Posterior vena cava (tissue), 2 donors: Measurements from ENCODE around the gene GIPR. TPM values are rescaled to one million over a fixed set of nuclear protein-coding genes. Genes with fewer than 3 reads are reported as not detected.
"Not testable (repeated sequence)": the region's sequence is repeated elsewhere in the genome, so short reads cannot be mapped to it uniquely, and the experiment has no call there.

Source experiments
- DNase-seq: peaks from one replicate; pipeline ENCODE4 v3.0.0-alpha.2; 2020; ENCODE audit warnings: low spot score
- intact Hi-C, 2 donors: fragments of 100-400 bp; cut with DNase I; formaldehyde crosslinking; loops; one replicate each; pipeline versions ENCODE4 v1.14.1 to v1.14.2; 2022 to 2023
- total RNA-seq, 2 donors: library from RNA; stranded (reverse); fragmentation: NEBNext Ultra II Directional; extraction: Animal tissue kit (Norgen Biotek cat#: 25700); gene quantifications; one replicate each; pipeline ENCODE4 v1.2.1, GENCODE V29; 2021
- donor health status: DM: yes; HTN: yes; CAD: no.
- donor health status: DM: yes; HTN: yes; CAD: no.

The GIPR gene
- total RNA-seq, 2 donors from 2014 or later: 0.38 TPM; not detected in 1

GRCh38 chr19:45681391-45682015, 13.5 kb downstream of the GIPR start:
- DNase-seq: peak; percentile 93
- intact Hi-C loops: no loop called here

GRCh38 chr19:45682117-45682516, 14.1 kb downstream of the GIPR start:
- DNase-seq: no peak
- intact Hi-C loops: no loop called here

- intact Hi-C loops: no loop called here
- DNase-seq: no peak
Measured at GRCh38 chr19:45682908-45683307, 14.9 kb downstream of the GIPR start.

- DNase-seq, intact Hi-C loops: not testable (repeated sequence)
Measured at GRCh38 chr19:45685045-45685444, 17.0 kb downstream of the GIPR start.

- intact Hi-C loops: no loop called here
- DNase-seq: no peak
Measured at GRCh38 chr19:45687599-45687998, 19.6 kb downstream of the GIPR start.

- peak; percentile 98 for DNase-seq
- intact Hi-C loops: no loop called here
Measured at GRCh38 chr19:45691516-45692186, 23.6 kb downstream of the GIPR start, which contains the start of gene SNRPD2. Gene SNRPD2 (minus strand): TSS chr19:45691953. CDS start chr19:45691888, 65 bp downstream.

GRCh38 chr19:45692187-45693105, 24.4 kb downstream of the GIPR start, which contains the start of gene QPCTL:
Gene QPCTL (plus strand): TSS chr19:45692666. CDS start chr19:45692704, 38 bp downstream.
- peak; percentile 99 for DNase-seq
- intact Hi-C loops: no loop called here

- intact Hi-C loops: no loop called here
- peak; percentile 95 for DNase-seq
Measured at GRCh38 chr19:45693106-45693788, 25.2 kb downstream of the GIPR start.

- intact Hi-C loops: no loop called here
- no peak for DNase-seq
Measured at GRCh38 chr19:45701676-45702075, 33.7 kb downstream of the GIPR start.

- intact Hi-C loops: no loop called here
- no peak for DNase-seq
Measured at GRCh38 chr19:45705115-45705514, 37.1 kb downstream of the GIPR start.

GRCh38 chr19:45705710-45706415, 37.8 kb downstream of the GIPR start:
- intact Hi-C loops: no loop called here
- no peak for DNase-seq

- intact Hi-C loops: loop anchor here in 1 of 2 donors (10.0 kb wide), 1 partner anchor 84 kb away; the partner anchor contains the start of gene DMWD
- no peak for DNase-seq
Measured at GRCh38 chr19:45710356-45711130, 42.5 kb downstream of the GIPR start.

- intact Hi-C loops: loop anchor here in 1 of 2 donors (10.0 kb wide), 1 partner anchor 83 kb away; the partner anchor contains the start of gene DMWD
- no peak for DNase-seq
Measured at GRCh38 chr19:45711851-45712698, 44.1 kb downstream of the GIPR start.

- intact Hi-C loops: loop anchor here in 1 of 2 donors (10.0 kb wide), 1 partner anchor 82 kb away; the partner anchor contains the start of gene DMWD
- no peak for DNase-seq
Measured at GRCh38 chr19:45712699-45713067, 44.7 kb downstream of the GIPR start.

GRCh38 chr19:45713141-45713540, 45.1 kb downstream of the GIPR start:
- intact Hi-C loops: loop anchor here in 1 of 2 donors (10.0 kb wide), 1 partner anchor 82 kb away; the partner anchor contains the start of gene DMWD

GRCh38 chr19:45715139-45715538, 47.1 kb downstream of the GIPR start:
- no peak for DNase-seq
- intact Hi-C loops: loop anchor here in 1 of 2 donors (10.0 kb wide), 1 partner anchor 80 kb away; the partner anchor contains the start of gene DMWD

More at GRCh38 chr19:45713141-45713540, 45.1 kb downstream of the GIPR start:
- DNase-seq: no peak
